Measurements from ENCODE around the gene CAST. TPM values are rescaled to one million over a fixed set of nuclear protein-coding genes. Genes with fewer than 3 reads are reported as not detected.

The CAST gene
- total and polyA plus RNA-seq, 8 donors, result 54.0 to 458 (median 209) TPM

DNA sequence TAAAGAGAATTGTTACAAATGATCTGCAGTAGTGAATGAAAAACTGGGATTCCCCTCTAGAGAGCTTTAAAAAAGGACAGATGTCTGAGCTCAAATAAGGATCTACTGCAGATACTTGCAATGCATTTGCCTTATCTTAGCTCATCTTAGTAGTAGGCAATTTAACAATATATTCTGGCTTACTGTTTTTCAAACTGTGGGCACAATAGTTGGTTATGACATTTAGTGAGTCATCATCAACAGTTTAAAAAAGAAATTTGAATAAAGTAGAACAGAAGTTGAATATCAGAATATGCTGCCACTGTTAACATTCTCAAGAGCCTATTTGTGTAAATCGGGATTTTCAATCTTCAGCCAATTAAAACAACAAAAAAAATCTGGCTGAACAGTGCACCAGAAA is 6.7 kb upstream of the CAST start:
- Histone ChIP-seq H3K9me3 (no peaks in the 10 kb centered on the region), H3K4me1 (peaks cover 0 to 32% (median 9%) of the 10 kb centered on the region in 4 donors), H3K36me3 (no peaks in the 10 kb centered on the region), H3K27me3 (no peaks in the 10 kb centered on the region), H3K4me3 (no peak overlapping the region), H3K27ac (no peak overlapping the region)
- WGBS, 5 donors, result 31 to 54% (median 41%) methylated on average over 1 of the region's 1 CpG
- intact Hi-C loops (cut with DNase I; ENCODE audit: low total_unique reads), result no loop called here
- TF ChIP-seq EP300 (IDR thresholded peaks at IDR 0.05) (no peak), POLR2AphosphoS5 (IDR thresholded peaks at IDR 0.05) (no peak), POLR2A (IDR thresholded peaks at IDR 0.05) (no peak)
- TF ChIP-seq, protein P1, sequence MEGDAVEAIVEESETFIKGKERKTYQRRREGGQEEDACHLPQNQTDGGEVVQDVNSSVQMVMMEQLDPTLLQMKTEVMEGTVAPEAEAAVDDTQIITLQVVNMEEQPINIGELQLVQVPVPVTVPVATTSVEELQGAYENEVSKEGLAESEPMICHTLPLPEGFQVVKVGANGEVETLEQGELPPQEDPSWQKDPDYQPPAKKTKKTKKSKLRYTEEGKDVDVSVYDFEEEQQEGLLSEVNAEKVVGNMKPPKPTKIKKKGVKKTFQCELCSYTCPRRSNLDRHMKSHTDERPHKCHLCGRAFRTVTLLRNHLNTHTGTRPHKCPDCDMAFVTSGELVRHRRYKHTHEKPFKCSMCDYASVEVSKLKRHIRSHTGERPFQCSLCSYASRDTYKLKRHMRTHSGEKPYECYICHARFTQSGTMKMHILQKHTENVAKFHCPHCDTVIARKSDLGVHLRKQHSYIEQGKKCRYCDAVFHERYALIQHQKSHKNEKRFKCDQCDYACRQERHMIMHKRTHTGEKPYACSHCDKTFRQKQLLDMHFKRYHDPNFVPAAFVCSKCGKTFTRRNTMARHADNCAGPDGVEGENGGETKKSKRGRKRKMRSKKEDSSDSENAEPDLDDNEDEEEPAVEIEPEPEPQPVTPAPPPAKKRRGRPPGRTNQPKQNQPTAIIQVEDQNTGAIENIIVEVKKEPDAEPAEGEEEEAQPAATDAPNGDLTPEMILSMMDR (IDR thresholded peaks at IDR 0.05), result no peak
- DNase-seq, result no peak

DNA sequence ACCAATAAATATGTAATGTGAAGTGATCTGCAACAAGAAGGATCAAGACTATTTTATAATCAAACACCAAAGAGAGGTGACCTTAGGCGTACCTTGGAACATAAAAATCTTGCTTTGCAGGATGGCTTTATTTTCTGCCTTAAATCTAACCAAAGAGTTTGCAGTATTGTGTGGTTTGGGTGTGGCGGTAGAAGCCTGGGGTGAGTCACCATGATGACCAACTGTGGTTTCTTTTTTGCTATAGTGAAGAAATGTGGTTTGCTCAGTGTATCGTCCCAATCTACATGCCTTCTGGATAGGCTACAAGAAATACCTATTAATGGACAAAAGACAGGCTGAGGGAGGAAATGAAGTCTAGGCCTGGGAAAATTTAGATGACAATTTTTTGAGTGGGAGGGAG is 5.1 kb upstream of the CAST start:
- DNase-seq, result peak in 1 of 2 donors; percentile 80
- no peaks in the 10 kb centered on the region for H3K36me3 ChIP-seq
- intact Hi-C loops (cut with DNase I; ENCODE audit: low total_unique reads), result no loop called here
- H3K27ac ChIP-seq, result peak overlapping the region in 2 of 5 donors; percentile 17 to 34
- WGBS, 5 donors, result 36 to 43% (median 40%) methylated on average over 3 of the region's 3 CpGs
- H3K27me3 ChIP-seq, result no peaks in the 10 kb centered on the region
- peaks cover 0 to 39% (median 16%) of the 10 kb centered on the region in 4 donors for H3K4me1 ChIP-seq
- no peaks in the 10 kb centered on the region for H3K9me3 ChIP-seq
- H3K4me3 ChIP-seq, result no peak overlapping the region
- TF ChIP-seq EP300 (IDR thresholded peaks at IDR 0.05) (no peak), POLR2AphosphoS5 (IDR thresholded peaks at IDR 0.05) (peak in 1 of 3 donors; percentile 43)

DNA sequence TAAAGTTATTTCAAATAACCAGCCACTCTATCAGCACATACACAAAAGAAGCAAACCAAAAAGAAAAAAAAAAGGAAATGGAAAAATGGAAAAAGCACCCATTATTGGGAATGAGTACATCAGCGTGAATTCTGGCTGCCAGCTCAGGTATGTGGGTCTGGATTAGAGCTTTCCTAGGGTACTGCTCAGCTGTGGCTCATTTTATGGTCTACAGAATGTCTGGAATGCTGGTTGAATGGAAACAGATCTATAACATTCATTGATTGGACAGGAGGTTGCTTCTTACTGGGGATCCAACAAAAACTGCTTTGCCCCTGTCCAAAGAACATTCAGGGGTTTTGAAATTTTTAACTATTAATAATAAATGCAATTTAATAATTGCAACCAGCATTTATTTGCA is 3.9 kb upstream of the CAST start:
- no peak overlapping the region for H3K4me3 ChIP-seq
- no peak for DNase-seq
- intact Hi-C loops (cut with DNase I; ENCODE audit: low total_unique reads), result no loop called here
- peaks cover under 1 to 40% (median 18%) of the 10 kb centered on the region in 4 donors for H3K4me1 ChIP-seq
- no peaks in the 10 kb centered on the region for H3K9me3 ChIP-seq
- TF ChIP-seq POLR2A (IDR thresholded peaks at IDR 0.05) (no peak), EP300 (IDR thresholded peaks at IDR 0.05) (no peak), POLR2AphosphoS5 (IDR thresholded peaks at IDR 0.05) (no peak)
- TF ChIP-seq, protein P1 (IDR thresholded peaks at IDR 0.05), result no peak
- H3K27me3 ChIP-seq, result no peaks in the 10 kb centered on the region
- H3K27ac ChIP-seq, result no peak overlapping the region
- H3K36me3 ChIP-seq, result no peaks in the 10 kb centered on the region
- WGBS, 5 donors, result 75 to 95% (median 86%) methylated on average over 1 of the region's 1 CpG

DNA sequence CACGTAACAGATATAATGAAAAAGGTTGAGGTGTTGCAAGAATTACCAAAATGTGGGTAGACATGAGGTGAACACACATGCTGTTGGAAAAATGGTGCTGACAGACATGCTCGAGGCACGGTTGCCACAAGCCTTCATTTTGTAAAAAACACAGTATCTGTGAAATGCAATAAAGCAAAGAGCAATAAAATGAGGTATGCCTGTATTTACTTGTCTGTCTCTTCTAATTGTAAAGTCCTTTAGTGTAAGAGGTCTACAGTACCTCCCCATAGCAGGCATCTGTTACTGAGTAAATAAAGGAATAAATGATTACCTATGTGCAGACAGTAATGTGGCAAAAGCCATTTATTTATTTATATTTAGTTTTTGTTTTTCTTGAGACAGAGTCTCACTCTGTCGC is 3.0 kb upstream of the CAST start:
- 89 to 96% (median 90%) methylated on average over 4 of the region's 4 CpGs for WGBS, 5 donors
- TF ChIP-seq EP300 (IDR thresholded peaks at IDR 0.05) (no peak), POLR2AphosphoS5 (IDR thresholded peaks at IDR 0.05) (no peak), POLR2A (IDR thresholded peaks at IDR 0.05) (no peak)
- TF ChIP-seq, protein P1 (IDR thresholded peaks at IDR 0.05), result no peak
- intact Hi-C loops (cut with DNase I; ENCODE audit: low total_unique reads), result no loop called here
- Histone ChIP-seq H3K27ac (no peak overlapping the region), H3K4me1 (peaks cover 7 to 49% (median 27%) of the 10 kb centered on the region in 4 donors), H3K36me3 (no peaks in the 10 kb centered on the region), H3K4me3 (no peak overlapping the region), H3K27me3 (no peaks in the 10 kb centered on the region), H3K9me3 (no peaks in the 10 kb centered on the region)
- DNase-seq, result no peak

Data from stomach (tissue), 9 donors.